ENCODE measurements around the gene TBC1D10A. TPM values are rescaled to one million over a fixed set of nuclear protein-coding genes. Genes with fewer than 3 reads are reported as not detected.

The TBC1D10A gene
- 11.5 and 13.3 TPM in 2 replicates for total RNA-seq

GRCh38 chr22:30326706-30327362 is at the start of gene TBC1D10A:
TBC1D10A (minus strand) TSS chr22:30326941; CDS start chr22:30326881, 60 bp downstream.

GRCh38 chr22:30356449-30357235 is 29.9 kb upstream of the TBC1D10A start, which contains the start of the genes CCDC157 and SF3A1:
CCDC157 (plus strand) TSS chr22:30357007; CDS start chr22:30366001, 8,994 bp downstream.
SF3A1 (minus strand) TSS chr22:30356894; CDS start chr22:30356792, 102 bp downstream.

GRCh38 chr22:30289141-30289979 is 37.4 kb downstream of the TBC1D10A start, which contains the start of gene CASTOR1:
CASTOR1 (minus strand) TSS chr22:30289505; CDS start chr22:30289497, 8 bp downstream.

GRCh38 chr22:30266445-30267381 is 60.0 kb downstream of the TBC1D10A start, which contains the start of gene OSM:
OSM (minus strand) TSS chr22:30266851; CDS start chr22:30266799, 52 bp downstream.

GRCh38 chr22:30245985-30246813 is 80.5 kb downstream of the TBC1D10A start, which contains the start of gene LIF:
LIF (minus strand) TSS chr22:30246759; CDS start chr22:30246695, 64 bp downstream.

Other genes with a start within 250 kb of the TBC1D10A start
- gene HORMAD2, start 246.5 kb downstream of the TBC1D10A start, total RNA-seq = not detected in 2 replicates
- 0.21 and 28.9 TPM in 2 replicates for gene LIF, start 80.2 kb downstream of the TBC1D10A start, total RNA-seq
- not detected in 2 replicates for gene OSM, start 60.1 kb downstream of the TBC1D10A start, total RNA-seq
- 6.0 and 6.7 TPM in 2 replicates for gene CASTOR1, start 37.4 kb downstream of the TBC1D10A start, total RNA-seq
- 11.3 and 16.4 TPM in 2 replicates for gene SF3A1, start 30.0 kb upstream of the TBC1D10A start, total RNA-seq
- under 0.01 and 0.72 TPM in 2 replicates for gene CCDC157, start 30.1 kb upstream of the TBC1D10A start, total RNA-seq
- gene RNF215, start 60.5 kb upstream of the TBC1D10A start, total RNA-seq = 14.1 and 25.1 TPM in 2 replicates
- gene SEC14L2, start 70.1 kb upstream of the TBC1D10A start, total RNA-seq = 77.8 and 82.7 TPM in 2 replicates
- gene MTFP1, start 98.8 kb upstream of the TBC1D10A start, total RNA-seq = 28.4 and 29.0 TPM in 2 replicates
- gene SEC14L3, start 145.1 kb upstream of the TBC1D10A start, total RNA-seq = not detected in 2 replicates
- not detected in 2 replicates for gene SEC14L4, start 178.8 kb upstream of the TBC1D10A start, total RNA-seq
- 6.7 TPM in 1 of 2 replicates, not detected in the other for gene SEC14L6, start 219.8 kb upstream of the TBC1D10A start, total RNA-seq
- gene GAL3ST1, start 247.7 kb upstream of the TBC1D10A start, total RNA-seq = 0.48 TPM in 1 of 2 replicates, not detected in the other

Data from tracheal epithelial cell (primary cell).